ENCODE measurements around the gene EIF3M.

Gene EIF3M

DNA sequence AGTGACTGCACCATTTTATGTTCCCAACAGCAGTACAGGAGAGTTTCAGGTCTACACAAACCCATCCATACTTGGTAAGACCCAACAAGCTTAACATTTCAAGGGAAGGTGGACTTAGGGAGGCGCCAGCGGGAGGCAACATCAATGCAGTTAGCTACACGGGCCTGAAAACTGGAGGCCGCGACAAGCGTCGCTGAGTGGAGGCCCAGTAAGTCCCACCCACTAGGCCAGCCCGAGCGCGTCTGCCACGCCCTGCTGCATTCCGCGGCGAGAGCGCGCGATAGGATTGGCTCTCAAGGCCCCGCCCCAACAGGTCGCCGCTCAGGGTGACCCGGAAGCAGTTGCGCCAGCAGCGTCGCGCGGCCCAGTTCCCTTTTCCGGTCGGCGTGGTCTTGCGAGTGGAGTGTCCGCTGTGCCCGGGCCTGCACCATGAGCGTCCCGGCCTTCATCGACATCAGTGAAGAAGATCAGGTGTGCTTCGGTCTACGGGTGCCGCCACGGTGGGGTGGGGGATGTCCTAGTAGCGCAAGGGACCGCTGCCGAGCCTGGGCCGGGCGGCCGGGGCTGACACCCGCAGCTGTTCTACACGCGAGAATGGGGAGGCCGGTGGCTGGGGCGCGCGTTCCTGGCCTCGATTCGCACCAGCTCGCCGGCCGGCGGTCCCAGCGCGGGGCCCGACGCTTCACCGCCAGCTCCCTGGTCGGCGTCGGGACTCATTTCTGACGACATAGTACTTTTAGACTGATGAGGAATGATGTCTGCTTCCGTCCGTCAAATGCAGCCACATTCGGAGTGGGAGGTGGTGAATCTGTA is at the start of gene EIF3M:
TSS of gene EIF3M (plus strand) at position 373 of the 813 bp plus-strand sequence. CDS start at position 430, 57 bp downstream.
- DNase-seq (ENCODE audit: extremely low read depth, insufficient read length): peak; percentile 98
- no peaks in the 10 kb centered on the region for H3K27me3 ChIP-seq (replicated peaks; ENCODE audit: control insufficient read depth, insufficient read depth, low read length)
- peaks cover under 1% of the 10 kb centered on the region for H3K36me3 ChIP-seq (ENCODE audit: control insufficient read depth, insufficient read depth, low read length)
- TF ChIP-seq, protein P1, sequence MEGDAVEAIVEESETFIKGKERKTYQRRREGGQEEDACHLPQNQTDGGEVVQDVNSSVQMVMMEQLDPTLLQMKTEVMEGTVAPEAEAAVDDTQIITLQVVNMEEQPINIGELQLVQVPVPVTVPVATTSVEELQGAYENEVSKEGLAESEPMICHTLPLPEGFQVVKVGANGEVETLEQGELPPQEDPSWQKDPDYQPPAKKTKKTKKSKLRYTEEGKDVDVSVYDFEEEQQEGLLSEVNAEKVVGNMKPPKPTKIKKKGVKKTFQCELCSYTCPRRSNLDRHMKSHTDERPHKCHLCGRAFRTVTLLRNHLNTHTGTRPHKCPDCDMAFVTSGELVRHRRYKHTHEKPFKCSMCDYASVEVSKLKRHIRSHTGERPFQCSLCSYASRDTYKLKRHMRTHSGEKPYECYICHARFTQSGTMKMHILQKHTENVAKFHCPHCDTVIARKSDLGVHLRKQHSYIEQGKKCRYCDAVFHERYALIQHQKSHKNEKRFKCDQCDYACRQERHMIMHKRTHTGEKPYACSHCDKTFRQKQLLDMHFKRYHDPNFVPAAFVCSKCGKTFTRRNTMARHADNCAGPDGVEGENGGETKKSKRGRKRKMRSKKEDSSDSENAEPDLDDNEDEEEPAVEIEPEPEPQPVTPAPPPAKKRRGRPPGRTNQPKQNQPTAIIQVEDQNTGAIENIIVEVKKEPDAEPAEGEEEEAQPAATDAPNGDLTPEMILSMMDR (IDR thresholded peaks at IDR 0.05; ENCODE audit: insufficient read depth, low read length, poor library complexity, severe bottlenecking): no peak
- H3K4me3 ChIP-seq (replicated peaks; ENCODE audit: low read depth, low read length): peak within 1 kb of the TSS; percentile 94

DNA sequence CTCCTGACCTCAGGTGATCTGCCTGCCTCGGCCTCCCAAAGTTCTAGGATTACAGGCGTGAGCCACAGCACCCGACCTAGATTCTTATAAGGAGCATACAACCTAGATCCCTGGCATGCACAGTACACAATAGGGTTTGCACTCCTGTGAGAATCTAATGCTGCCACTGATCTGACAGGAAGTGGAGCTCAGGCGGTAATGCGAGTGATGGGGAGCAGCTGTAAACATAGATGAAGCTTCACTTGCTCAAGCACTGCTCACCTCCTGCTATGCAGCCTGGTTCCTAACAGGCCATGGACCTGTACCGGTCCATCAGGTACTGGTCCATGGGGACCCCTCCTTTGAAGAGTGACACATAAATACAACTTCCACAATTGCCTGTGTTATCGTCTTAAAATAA is 44.8 kb upstream of the EIF3M start:
- TF ChIP-seq, protein P1 (IDR thresholded peaks at IDR 0.05; ENCODE audit: insufficient read depth, low read length, poor library complexity, severe bottlenecking): no peak
- no peaks in the 10 kb centered on the region for H3K36me3 ChIP-seq (ENCODE audit: control insufficient read depth, insufficient read depth, low read length)
- H3K27me3 ChIP-seq (replicated peaks; ENCODE audit: control insufficient read depth, insufficient read depth, low read length): no peaks in the 10 kb centered on the region
- H3K4me3 ChIP-seq (replicated peaks; ENCODE audit: low read depth, low read length): no peak overlapping the region
- no peak for DNase-seq (ENCODE audit: extremely low read depth, insufficient read length)

DNA sequence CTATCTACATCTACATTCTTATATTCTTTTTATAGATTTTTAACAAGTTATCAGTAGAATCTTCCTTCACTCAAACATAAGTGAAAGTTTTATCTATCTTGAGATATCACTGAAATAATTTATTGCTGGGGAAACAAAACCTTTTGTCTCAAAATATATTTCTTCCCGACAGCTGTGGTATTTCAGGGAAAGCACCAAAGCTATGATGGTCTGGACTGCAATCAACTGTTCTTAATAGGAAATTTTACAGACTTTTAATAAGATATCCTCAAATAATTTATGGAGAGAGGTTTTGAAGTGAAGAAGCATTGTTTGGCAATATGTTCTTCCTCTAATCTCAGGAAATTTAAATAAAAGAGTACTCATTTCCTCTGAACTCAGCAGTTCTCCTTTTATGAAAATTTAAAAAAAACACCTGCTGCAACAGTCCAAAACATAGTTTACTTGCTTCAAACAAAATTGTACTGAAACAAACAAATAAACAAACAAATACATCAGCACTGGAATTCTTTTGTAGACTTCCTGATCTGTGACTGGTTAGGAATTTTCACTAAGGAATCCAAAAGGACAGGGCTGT is 33.9 kb upstream of the EIF3M start:
- Histone ChIP-seq H3K27me3 (replicated peaks; ENCODE audit: control insufficient read depth, insufficient read depth, low read length) (no peaks in the 10 kb centered on the region), H3K36me3 (ENCODE audit: control insufficient read depth, insufficient read depth, low read length) (no peaks in the 10 kb centered on the region), H3K4me3 (replicated peaks; ENCODE audit: low read depth, low read length) (no peak overlapping the region)
- no peak for DNase-seq (ENCODE audit: extremely low read depth, insufficient read length)
- TF ChIP-seq, protein P1 (IDR thresholded peaks at IDR 0.05; ENCODE audit: insufficient read depth, low read length, poor library complexity, severe bottlenecking): no peak

DNA sequence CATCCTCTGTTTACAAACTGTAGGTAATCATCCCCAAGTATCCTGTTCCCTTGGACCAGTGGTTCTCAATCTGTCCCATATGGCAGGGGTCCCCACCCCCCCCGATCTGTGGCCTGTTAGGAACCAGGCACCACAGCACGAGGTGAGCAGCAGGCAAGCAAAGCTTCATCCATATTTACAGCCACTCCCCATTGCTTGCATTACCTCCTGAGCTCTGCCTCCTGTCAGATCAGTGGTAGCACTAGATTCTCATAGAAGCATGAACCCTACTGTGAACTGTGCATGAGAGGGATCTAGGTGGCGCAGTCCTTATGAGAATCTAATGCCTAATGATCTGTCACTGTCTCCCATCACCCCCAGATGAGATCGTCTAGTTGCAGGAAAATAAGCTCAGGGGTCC is 33.4 kb upstream of the EIF3M start:
- Histone ChIP-seq H3K36me3 (ENCODE audit: control insufficient read depth, insufficient read depth, low read length) (no peaks in the 10 kb centered on the region), H3K4me3 (replicated peaks; ENCODE audit: low read depth, low read length) (no peak overlapping the region), H3K27me3 (replicated peaks; ENCODE audit: control insufficient read depth, insufficient read depth, low read length) (no peaks in the 10 kb centered on the region)
- TF ChIP-seq, protein P1 (IDR thresholded peaks at IDR 0.05; ENCODE audit: insufficient read depth, low read length, poor library complexity, severe bottlenecking): no peak
- no peak for DNase-seq (ENCODE audit: extremely low read depth, insufficient read length)

DNA sequence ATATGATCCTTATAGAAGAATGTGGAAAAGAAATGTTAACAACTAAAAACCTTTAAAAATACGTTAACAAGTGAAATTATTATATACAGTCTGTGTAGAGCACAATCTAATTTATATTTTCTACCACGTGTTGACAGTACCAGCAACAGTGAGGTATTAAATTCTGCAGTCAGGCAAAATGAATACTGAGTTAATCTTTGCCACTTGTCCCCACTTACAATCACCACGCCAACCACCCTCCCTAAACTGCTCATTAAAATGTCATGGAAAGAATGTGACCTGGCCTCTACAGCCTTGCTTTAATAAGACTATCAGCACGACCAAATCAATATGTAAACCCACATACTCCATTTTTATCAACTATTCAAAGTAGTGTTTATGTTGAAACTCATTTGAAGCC is 28.5 kb upstream of the EIF3M start:
- H3K36me3 ChIP-seq (ENCODE audit: control insufficient read depth, insufficient read depth, low read length): no peaks in the 10 kb centered on the region
- TF ChIP-seq, protein P1 (IDR thresholded peaks at IDR 0.05; ENCODE audit: insufficient read depth, low read length, poor library complexity, severe bottlenecking): no peak
- H3K4me3 ChIP-seq (replicated peaks; ENCODE audit: low read depth, low read length): no peak overlapping the region
- DNase-seq (ENCODE audit: extremely low read depth, insufficient read length): no peak
- no peaks in the 10 kb centered on the region; the same call in 1 of the 2 replicates for H3K27me3 ChIP-seq (replicated peaks; ENCODE audit: control insufficient read depth, insufficient read depth, low read length)

Data from GM06990 (cell line).